Adrenal gland (tissue), 12 donors: ENCODE measurements around the gene PMIS2. TPM values are rescaled to one million over a fixed set of nuclear protein-coding genes. Genes with fewer than 3 reads are reported as not detected.
A peak's percentile ranks its signal among the peaks of the same experiment; 100 is the strongest.

ENCODE experiments used
- DNase-seq, 7 donors: peaks; one replicate each; pipeline ENCODE4 v3.0.0-alpha.2; 2019 to 2020
- H3K27ac ChIP-seq, 5 donors: fragments of 200-600 bp; sonication (generic) in 4 of 5; 1 replicate in 3 of 5; 2 replicates in 2 of 5; pipeline versions ENCODE4 v1.5.1 to v1.8.0; 2016 to 2020; ENCODE audit warnings: mild to moderate bottlenecking in 1 of 5
- H3K27me3 ChIP-seq: fragments of 200-600 bp; 2 replicates; pipeline ENCODE4 v1.8.0; 2021
- H3K36me3 ChIP-seq, 2 donors: fragments of 200-600 bp; replicated peaks in 1 of 2; 1 replicate in 1 of 2; 2 replicates in 1 of 2; pipeline versions ENCODE4 v1.5.1 to v1.8.0; 2018 to 2022
- H3K4me1 ChIP-seq, 2 donors: fragments of 200-600 bp; replicated peaks in 1 of 2; 1 replicate in 1 of 2; 2 replicates in 1 of 2; pipeline versions ENCODE4 v1.5.1 to v1.8.0; 2018 to 2021
- H3K4me3 ChIP-seq, 4 donors: fragments of 200-600 bp; sonication (generic) in 3 of 4; one replicate each; pipeline ENCODE4 v1.5.1; 2016 to 2018
- H3K9me3 ChIP-seq, 3 donors: fragments of 200-600 bp; sonication (generic) in 1 of 3; replicated peaks in 1 of 3; 1 replicate in 2 of 3; 2 replicates in 1 of 3; pipeline versions ENCODE4 v1.5.1 to v1.8.0; 2016 to 2021
- CTCF ChIP-seq, 6 experiments: fragments of 450-650 bp in 4 of 6; fragments of 200-600 bp in 2 of 6; sonication (generic) in 1 of 6; IDR thresholded peaks; 1 replicate in 5 of 6; 2 replicates in 1 of 6; pipeline versions ENCODE4 v1.5.1 to v1.8.0; 2016 to 2021; ENCODE audit warnings: antibody characterized with exemption in 6 of 6, mild to moderate bottlenecking in 2 of 6, moderate library complexity in 1 of 6
- POLR2A ChIP-seq, 2 donors: fragments of 450-650 bp; IDR thresholded peaks; one replicate each; pipeline ENCODE4 v1.6.1; 2017; ENCODE audit warnings: antibody characterized with exemption in 2 of 2, mild to moderate bottlenecking in 2 of 2, moderate library complexity in 1 of 2
- WGBS, 4 donors: extraction: QIAGEN DNeasy Blood & Tissue Kit in 2 of 4; methylation state at CpG; one replicate each; pipeline versions ENCODE4 v1.1.5 to v1.1.7; 2013 to 2017; 5-methylcytosine and 5-hydroxymethylcytosine counted together
- intact Hi-C, 2 donors: fragments of 100-400 bp; cut with DNase I; formaldehyde crosslinking; loops; one replicate each; pipeline versions ENCODE4 v1.14.1 to v1.15.0; 2022 to 2023
- polyA plus RNA-seq, 3 donors: library from polyadenylated mRNA; stranded (reverse); fragments of 200-250 nt in 2 of 3; fragments of 350-450 nt in 1 of 3; fragmentation: Illumina TruSeq in 1 of 3; extraction: RNeasy Lipid Tissue Mini Kit (QIAGEN cat#74804) in 1 of 3; gene quantifications; one replicate each; pipeline ENCODE4 v1.2.3, GENCODE V29; 2013 to 2014
- total RNA-seq, 9 donors: library from RNA; depleted of rRNA in 4 of 9; stranded (reverse); fragments of >200 nt in 4 of 9; fragments of 120-200 nt in 1 of 9; fragmentation: NEBNext Ultra II Directional in 1 of 9; extraction: Animal tissue kit (Norgen Biotek cat#: 25700) in 1 of 9; gene quantifications; one replicate each; pipeline versions ENCODE4 v1.1.0 to v1.2.4, GENCODE V29; 2013 to 2023
- donor health status: healthy with polysubstance abuse.
- donor health status: Bipolar disorder and iron deficiency.
- donor health status: DM: yes; HTN: yes; CAD: no.
- donor health status: DM: no; HTN: no; CAD: no.
- donor health status: DM: no; HTN: no; CAD: no.
- donor health status: DM: yes; HTN: yes; CAD: no.

PMIS2 gene
- total and polyA plus RNA-seq, 12 donors: 0.61 to 0.81 TPM; not detected in 10

- 86 to 90% (median 90%) methylated on average over 9 of the region's 9 CpGs for WGBS, 4 donors
- Histone ChIP-seq H3K27ac (peak overlapping the region in 2 of 5 donors; percentile 26 to 34), H3K27me3 (no peaks in the 10 kb centered on the region), H3K4me1 (peaks cover 13 to 19% of the 10 kb centered on the region in 2 donors), H3K36me3 (no peaks in the 10 kb centered on the region), H3K9me3 (no peaks in the 10 kb centered on the region), H3K4me3 (no peak overlapping the region)
- intact Hi-C loops: no loop called here
- peak in 1 of 7 donors; percentile 8 for DNase-seq
- no peak for TF ChIP-seq POLR2A (IDR thresholded peaks at IDR 0.05)
- TF ChIP-seq CTCF (IDR thresholded peaks at IDR 0.05): no peak
Measured at GRCh38 chr19:35556025-35556590, 29.9 kb upstream of the PMIS2 start.

- Histone ChIP-seq H3K27me3 (no peaks in the 10 kb centered on the region), H3K4me1 (peaks cover 13 to 19% of the 10 kb centered on the region in 2 donors), H3K36me3 (no peaks in the 10 kb centered on the region), H3K4me3 (peak overlapping the region in 1 of 4 donors; percentile 55), H3K27ac (peak overlapping the region in 2 of 5 donors; percentile 26 to 37), H3K9me3 (no peaks in the 10 kb centered on the region)
- peak in 1 of 7 donors; percentile 16 for DNase-seq
- TF ChIP-seq POLR2A (IDR thresholded peaks at IDR 0.05) (no peak), CTCF (IDR thresholded peaks at IDR 0.05) (no peak)
- WGBS, 4 donors: 59 to 80% (median 73%) methylated on average over 10 to 16 of the region's 16 CpGs
- intact Hi-C loops: no loop called here
Measured at GRCh38 chr19:35556846-35557538, 29.0 kb upstream of the PMIS2 start.

GRCh38 chr19:35557539-35558399 is 28.2 kb upstream of the PMIS2 start:
- WGBS, 4 donors: 4 to 7% (median 4%) methylated on average over 32 to 60 of the region's 60 CpGs
- H3K27me3 ChIP-seq: no peaks in the 10 kb centered on the region

More at GRCh38 chr19:35557539-35558399, 28.2 kb upstream of the PMIS2 start:
- intact Hi-C loops: no loop called here
- Histone ChIP-seq H3K4me3 (peak overlapping the region in 2 of 4 donors; percentile 35 to 55), H3K4me1 (peaks cover 13 to 19% of the 10 kb centered on the region in 2 donors), H3K27ac (peak overlapping the region in 1 of 5 donors; percentile 37), H3K9me3 (no peaks in the 10 kb centered on the region), H3K36me3 (no peaks in the 10 kb centered on the region)
- DNase-seq: peak; percentile 84 to 98 (median 94)
- TF ChIP-seq POLR2A (IDR thresholded peaks at IDR 0.05) (no peak), CTCF (IDR thresholded peaks at IDR 0.05) (no peak)
